ENCODE measurements around the gene RIPOR2. TPM values are rescaled to one million over a fixed set of nuclear protein-coding genes. Genes with fewer than 3 reads are reported as not detected.

Gene RIPOR2
- total RNA-seq, 4 donors from 2014 or later: 1.2 to 16.7 (median 5.2) TPM

- 80 to 84% methylated on average over 1 to 2 of the region's 2 CpGs for WGBS, 2 donors (ENCODE audit: low coverage in 1 of 2)
- TF ChIP-seq POLR2A (IDR thresholded peaks at IDR 0.05) (no peak), EP300 (IDR thresholded peaks at IDR 0.05; ENCODE audit: low read depth) (no peak), CTCF (IDR thresholded peaks at IDR 0.05) (no peak), POLR2AphosphoS5 (IDR thresholded peaks at IDR 0.05) (no peak)
- Histone ChIP-seq H3K4me3 (no peak overlapping the region), H3K4me1 (no peaks in the 10 kb centered on the region), H3K36me3 (no peaks in the 10 kb centered on the region), H3K27me3 (no peaks in the 10 kb centered on the region), H3K27ac (no peak overlapping the region), H3K9me3 (no peaks in the 10 kb centered on the region)
- DNase-seq: no peak
- intact Hi-C loops (cut with DNase I; ENCODE audit: low total_unique reads): no loop called here
- in situ Hi-C loops (cut with MboI; ENCODE audit: low pct_ligation_motif_present in 1 of 4, low pct_unique_long_range_greater_than_20kb in 1 of 4, low sequenced_read_pairs in 3 of 4): no loop called here
These were observed 95.6 kb downstream of the RIPOR2 start for GRCh38 chr6:24840187-24840586.

GRCh38 chr6:24838994-24839393 is 96.8 kb downstream of the RIPOR2 start:
- Histone ChIP-seq H3K4me3 (no peak overlapping the region), H3K27me3 (no peaks in the 10 kb centered on the region), H3K36me3 (no peaks in the 10 kb centered on the region), H3K4me1 (no peaks in the 10 kb centered on the region), H3K9me3 (no peaks in the 10 kb centered on the region), H3K27ac (no peak overlapping the region)
- in situ Hi-C loops (cut with MboI; ENCODE audit: low pct_ligation_motif_present in 1 of 4, low pct_unique_long_range_greater_than_20kb in 1 of 4, low sequenced_read_pairs in 3 of 4) (no loop called here), intact Hi-C loops (cut with DNase I; ENCODE audit: low total_unique reads) (no loop called here)
- 83 to 85% methylated on average over 5 of the region's 5 CpGs for WGBS, 2 donors (ENCODE audit: low coverage in 1 of 2)
- TF ChIP-seq POLR2AphosphoS5 (IDR thresholded peaks at IDR 0.05): no peak
- TF ChIP-seq CTCF (IDR thresholded peaks at IDR 0.05): no peak
- no peak for TF ChIP-seq EP300 (IDR thresholded peaks at IDR 0.05; ENCODE audit: low read depth)
- no peak for TF ChIP-seq POLR2A (IDR thresholded peaks at IDR 0.05)
- DNase-seq: no peak

- no peak overlapping the region for H3K27ac ChIP-seq
- no peaks in the 10 kb centered on the region for H3K36me3 ChIP-seq
These were observed 97.7 kb downstream of the RIPOR2 start for GRCh38 chr6:24838081-24838480.

GRCh38 chr6:24836109-24836508 is 99.7 kb downstream of the RIPOR2 start:
- H3K27ac ChIP-seq: no peak overlapping the region
- no peaks in the 10 kb centered on the region for H3K27me3 ChIP-seq
- no peak overlapping the region for H3K4me3 ChIP-seq
- intact Hi-C loops (cut with DNase I; ENCODE audit: low total_unique reads): no loop called here
- no peak for DNase-seq
- in situ Hi-C loops (cut with MboI; ENCODE audit: low pct_ligation_motif_present in 1 of 4, low pct_unique_long_range_greater_than_20kb in 1 of 4, low sequenced_read_pairs in 3 of 4): no loop called here
- TF ChIP-seq EP300 (IDR thresholded peaks at IDR 0.05; ENCODE audit: low read depth): no peak
- H3K9me3 ChIP-seq: no peaks in the 10 kb centered on the region
- H3K4me1 ChIP-seq: no peaks in the 10 kb centered on the region
- H3K36me3 ChIP-seq: no peaks in the 10 kb centered on the region
- 71 to 76% methylated on average over 2 of the region's 2 CpGs for WGBS, 2 donors (ENCODE audit: low coverage in 1 of 2)

More at GRCh38 chr6:24838081-24838480, 97.7 kb downstream of the RIPOR2 start:
- no peaks in the 10 kb centered on the region for H3K27me3 ChIP-seq
- intact Hi-C loops (cut with DNase I; ENCODE audit: low total_unique reads): no loop called here
- WGBS, 2 donors (ENCODE audit: low coverage in 1 of 2): 60 to 95% methylated on average over 1 to 3 of the region's 3 CpGs
- no peaks in the 10 kb centered on the region for H3K4me1 ChIP-seq
- in situ Hi-C loops (cut with MboI; ENCODE audit: low pct_ligation_motif_present in 1 of 4, low pct_unique_long_range_greater_than_20kb in 1 of 4, low sequenced_read_pairs in 3 of 4): no loop called here
- DNase-seq: no peak
- H3K9me3 ChIP-seq: no peaks in the 10 kb centered on the region
- TF ChIP-seq CTCF (IDR thresholded peaks at IDR 0.05) (no peak), POLR2A (IDR thresholded peaks at IDR 0.05) (no peak)
- H3K4me3 ChIP-seq: no peak overlapping the region

- no peaks in the 10 kb centered on the region for H3K9me3 ChIP-seq
- no peaks in the 10 kb centered on the region for H3K27me3 ChIP-seq
- no peaks in the 10 kb centered on the region for H3K4me1 ChIP-seq
- H3K4me3 ChIP-seq: no peak overlapping the region
- intact Hi-C loops (cut with DNase I; ENCODE audit: low total_unique reads) (no loop called here), in situ Hi-C loops (cut with MboI; ENCODE audit: low pct_ligation_motif_present in 1 of 4, low pct_unique_long_range_greater_than_20kb in 1 of 4, low sequenced_read_pairs in 3 of 4) (no loop called here)
- DNase-seq: no peak
- no peak overlapping the region for H3K27ac ChIP-seq
- 90 to 93% methylated on average over 4 of the region's 4 CpGs for WGBS, 2 donors (ENCODE audit: low coverage in 1 of 2)
- TF ChIP-seq EP300 (IDR thresholded peaks at IDR 0.05; ENCODE audit: low read depth) (no peak), POLR2A (IDR thresholded peaks at IDR 0.05) (no peak), POLR2AphosphoS5 (IDR thresholded peaks at IDR 0.05) (no peak), CTCF (IDR thresholded peaks at IDR 0.05) (no peak)
- H3K36me3 ChIP-seq: no peaks in the 10 kb centered on the region
These were observed 101.9 kb downstream of the RIPOR2 start for GRCh38 chr6:24833711-24834386.

Measured in transverse colon (tissue), 4 donors.